Stimulated activated CD4-positive, alpha-beta T cell treated with anti-CD3 and anti-CD28 coated beads, Interleukin-2, amount 100 ng/mL, for 48 hours (primary cell): ENCODE measurements around the gene SIGLEC6.
"Not testable (repeated sequence)": the region's sequence is repeated elsewhere in the genome, so short reads cannot be mapped to it uniquely, and the experiment has no call there.

Source experiments
- DNase-seq, 2 donors: peaks; one replicate each; pipeline ENCODE4 v3.0.0-alpha.2; 2020

SIGLEC6 gene

DNA sequence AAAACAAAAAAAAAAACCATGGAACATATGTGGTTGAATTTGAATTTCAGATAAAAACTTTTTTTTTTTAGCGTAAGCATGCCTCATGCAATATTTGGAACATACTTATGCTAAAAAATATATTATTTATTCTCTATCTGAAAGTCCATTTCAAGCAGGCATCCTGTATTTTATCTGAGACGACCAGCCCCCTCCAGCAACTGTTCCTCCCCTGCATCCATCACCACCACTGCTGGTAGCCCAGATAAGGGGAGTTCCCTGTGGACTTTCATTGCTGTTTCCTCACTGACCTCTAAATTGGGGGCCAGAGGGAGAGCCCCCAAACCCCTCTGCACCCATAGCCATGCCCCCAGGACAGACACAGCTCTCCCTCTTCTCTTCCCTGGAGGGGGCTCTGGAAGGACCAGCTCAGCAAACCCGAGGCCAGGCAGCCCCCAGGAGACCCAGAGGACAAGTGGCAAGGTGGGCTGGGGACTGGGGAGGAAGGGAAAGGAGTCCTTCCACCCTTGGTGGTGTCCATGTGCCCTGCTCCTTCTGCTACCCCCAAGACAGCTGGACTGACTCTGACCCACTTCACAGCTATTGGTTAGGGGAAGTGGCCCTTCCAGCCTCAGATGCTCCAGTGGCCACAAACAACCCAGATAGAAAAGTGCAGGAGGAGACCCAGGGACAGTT is 23.3 kb downstream of the SIGLEC6 start:
- DNase-seq, result no peak

DNA sequence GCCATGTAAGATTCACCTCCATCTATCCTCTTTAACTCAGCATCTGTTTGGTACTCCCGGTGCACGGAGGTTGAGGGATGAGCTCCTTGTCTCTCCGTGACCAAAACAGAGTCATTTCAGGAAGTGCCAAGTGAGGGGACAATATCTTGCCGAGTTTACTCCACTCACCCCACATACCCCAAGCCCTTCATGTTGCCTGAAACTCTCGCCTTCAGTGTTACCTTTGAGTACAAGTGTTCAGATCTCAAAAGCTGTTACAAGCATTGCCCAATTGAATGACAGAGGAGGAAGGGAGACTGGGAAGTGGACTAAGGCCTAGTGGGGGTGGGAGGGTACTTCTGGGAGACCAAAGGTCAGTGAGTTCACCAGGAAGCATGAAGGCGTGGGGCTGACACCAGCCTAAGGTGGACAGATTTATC is 23.8 kb downstream of the SIGLEC6 start:
- DNase-seq, result no peak

DNA sequence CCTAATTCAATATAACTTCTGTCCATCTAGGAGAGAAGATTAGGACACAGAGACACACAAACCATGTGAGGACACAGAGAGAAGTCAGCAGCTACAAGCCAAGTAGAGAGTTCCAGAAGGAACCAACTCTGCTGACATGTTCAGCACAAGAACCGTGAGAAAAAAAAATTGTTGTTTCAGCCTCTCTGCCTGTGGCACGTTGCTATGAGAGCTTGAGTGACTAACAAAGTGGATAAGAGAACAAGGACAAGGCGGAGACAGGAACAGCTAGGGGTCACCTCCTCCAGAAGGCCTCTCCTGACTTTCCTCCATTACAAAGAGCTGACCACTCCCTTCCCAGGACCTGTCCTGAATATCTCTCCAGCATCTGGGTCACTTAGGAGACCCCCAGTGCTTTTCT is 24.3 kb downstream of the SIGLEC6 start:
- no peak for DNase-seq

DNA sequence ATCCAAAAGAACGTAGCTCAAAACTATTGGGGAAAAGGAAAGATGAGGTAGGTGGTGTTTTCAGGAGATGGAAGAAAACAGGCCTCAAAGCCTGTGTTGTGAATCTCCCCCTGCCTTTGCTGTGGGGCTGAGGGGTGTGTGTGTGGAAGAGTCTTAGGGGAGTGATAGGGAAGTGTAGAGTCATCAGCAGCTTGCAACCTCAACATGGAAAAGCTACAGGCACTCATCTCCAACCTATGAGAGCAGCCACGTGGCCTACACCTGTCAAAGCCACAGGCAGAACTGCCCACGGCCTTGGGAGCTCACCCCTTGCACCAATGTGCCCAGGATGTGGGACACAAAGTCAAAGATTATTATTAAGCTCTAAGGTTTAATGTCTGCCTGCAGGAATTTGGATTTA is 25.6 kb downstream of the SIGLEC6 start:
- no peak for DNase-seq

DNA sequence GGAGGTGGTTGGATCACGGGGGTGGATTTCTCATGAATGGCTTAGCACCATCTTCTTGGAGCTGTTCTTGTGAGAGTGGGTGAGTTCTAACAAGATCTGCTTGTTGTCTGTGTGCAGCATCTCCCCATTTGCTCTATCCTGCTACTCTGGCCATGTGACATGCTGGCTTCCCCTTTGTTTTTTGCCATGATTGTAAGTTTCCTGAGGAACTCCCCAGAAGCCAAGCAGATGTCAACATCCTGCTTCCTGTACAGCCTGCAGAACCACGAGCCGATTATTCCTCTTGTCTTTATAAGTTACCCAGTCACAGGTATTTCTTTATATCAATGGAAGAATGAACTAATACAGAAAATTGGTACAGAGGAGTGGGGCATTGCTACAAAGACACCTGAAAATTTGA is 27.6 kb downstream of the SIGLEC6 start:
- DNase-seq, result no peak

DNA sequence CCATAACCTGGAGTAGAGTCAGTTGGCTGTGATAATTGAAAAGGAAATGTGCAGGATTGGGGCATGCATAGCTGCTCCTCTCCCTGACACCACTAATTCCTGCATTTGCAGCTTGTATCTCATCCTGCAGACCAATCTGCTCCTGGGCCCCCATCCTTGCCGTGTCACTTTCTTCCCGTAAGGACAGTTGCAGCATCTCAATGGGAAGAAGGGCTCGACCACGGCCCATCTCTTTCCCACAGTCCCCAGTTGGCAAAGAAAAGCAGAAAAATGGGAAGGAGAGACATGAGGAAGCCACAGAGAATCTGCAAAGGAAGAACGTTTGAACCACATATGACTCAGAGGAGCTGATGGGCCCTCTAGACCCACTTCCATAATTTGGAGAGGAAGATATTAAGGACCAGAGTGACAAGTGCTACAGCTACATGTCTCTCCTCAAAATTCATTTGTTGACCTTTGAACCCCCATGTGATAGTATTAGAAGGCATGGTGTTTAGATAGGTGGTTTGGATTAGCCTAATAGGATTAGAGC is 28.1 kb downstream of the SIGLEC6 start:
- no peak for DNase-seq

DNA sequence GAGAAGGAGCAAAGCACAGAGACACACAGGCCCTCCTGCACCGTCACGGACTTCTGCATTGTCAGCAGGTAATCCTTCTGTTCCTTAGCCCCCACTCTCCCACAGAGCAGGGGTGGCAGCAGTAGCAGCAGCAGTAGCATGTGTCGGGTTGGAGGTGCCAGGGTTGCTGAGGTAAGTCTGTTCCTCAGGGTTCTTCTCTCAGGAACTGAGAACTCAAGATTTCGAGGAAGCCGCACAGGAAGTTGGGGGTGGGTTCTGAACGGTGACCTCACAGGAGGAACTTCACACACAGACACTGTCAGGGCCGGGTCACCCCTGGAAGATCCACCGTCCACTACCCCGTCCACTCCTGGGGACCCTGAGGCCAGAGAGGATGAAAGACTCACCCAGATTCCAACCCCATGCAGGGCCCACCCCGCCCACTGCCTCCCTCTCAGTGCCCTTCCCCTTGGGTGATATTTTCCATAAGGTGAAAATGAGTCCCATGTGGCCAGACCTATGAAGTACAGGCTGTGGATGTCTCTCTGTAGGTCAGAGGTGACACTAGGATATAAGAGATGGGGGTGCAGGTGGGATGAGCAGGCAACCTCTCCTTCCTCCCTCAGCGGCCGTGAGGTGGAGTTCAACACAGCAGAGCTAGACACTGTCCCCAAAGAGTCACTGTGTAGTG is 29.7 kb downstream of the SIGLEC6 start, which contains the start of gene SIGLEC12:
SIGLEC12 (minus strand) TSS at position 207 of the 670 bp plus-strand sequence; CDS start at position 140, 67 bp downstream.
- DNase-seq, result peak in 1 of 2 donors; percentile 10

DNA sequence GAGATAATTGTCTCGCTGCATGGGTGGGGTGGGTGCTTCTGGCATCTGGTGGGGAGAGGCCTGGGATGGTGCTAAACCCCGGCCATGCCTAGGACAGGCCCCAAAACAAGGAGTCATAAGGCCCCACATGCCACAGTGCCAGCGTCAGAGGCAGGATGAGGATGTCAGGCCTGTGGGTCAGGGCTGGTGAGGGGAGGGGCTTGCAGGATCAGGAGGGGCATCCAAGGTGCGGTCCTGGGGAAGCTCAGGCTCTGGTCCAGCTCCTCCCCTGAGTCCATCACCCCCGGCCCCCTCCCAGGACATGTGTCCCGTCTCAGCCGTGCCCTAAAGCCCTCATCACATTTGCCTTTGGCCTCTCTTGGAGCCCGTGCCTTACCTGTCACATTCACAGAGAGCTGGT is 30.5 kb downstream of the SIGLEC6 start:
- DNase-seq, result not testable (repeated sequence)

DNA sequence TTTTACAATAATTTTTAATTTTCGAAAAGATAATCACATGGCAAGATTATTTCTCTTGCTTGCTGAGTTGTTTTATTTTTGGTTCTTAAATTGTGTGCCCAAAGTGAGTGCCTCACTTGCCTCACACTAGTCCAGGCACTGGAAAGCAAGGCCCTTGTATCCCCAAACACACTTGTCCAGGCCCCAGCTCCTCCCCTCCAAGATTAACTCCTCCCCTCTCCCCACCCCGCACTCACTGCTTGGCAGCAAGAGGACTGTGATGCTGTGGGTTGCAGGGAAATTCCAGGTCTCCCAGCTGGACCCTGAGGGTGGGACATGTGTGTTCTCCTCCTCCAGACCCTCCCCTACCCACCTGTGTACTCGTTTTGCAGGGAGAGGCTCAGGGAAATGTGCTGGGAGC is 33.8 kb downstream of the SIGLEC6 start:
- no peak for DNase-seq

DNA sequence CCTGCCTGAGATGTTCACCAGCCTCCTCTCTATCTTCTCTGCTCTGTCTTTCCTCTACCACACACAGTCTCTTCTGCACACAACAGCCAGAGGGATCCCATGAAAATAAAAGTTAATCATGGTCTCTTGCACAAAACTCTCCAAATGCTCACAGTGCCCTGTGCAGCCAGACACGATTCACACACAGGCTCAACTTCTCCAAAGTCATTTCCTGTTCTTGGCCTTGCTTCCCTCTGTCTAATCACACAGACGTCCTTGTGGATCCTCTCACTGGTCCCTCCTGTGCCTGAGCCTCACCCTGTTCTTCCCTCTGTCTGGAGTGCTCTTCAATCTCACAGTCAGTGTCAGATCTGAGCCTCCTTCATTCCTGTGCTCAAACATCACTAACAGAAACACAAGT is 37.7 kb downstream of the SIGLEC6 start:
- no peak for DNase-seq

DNA sequence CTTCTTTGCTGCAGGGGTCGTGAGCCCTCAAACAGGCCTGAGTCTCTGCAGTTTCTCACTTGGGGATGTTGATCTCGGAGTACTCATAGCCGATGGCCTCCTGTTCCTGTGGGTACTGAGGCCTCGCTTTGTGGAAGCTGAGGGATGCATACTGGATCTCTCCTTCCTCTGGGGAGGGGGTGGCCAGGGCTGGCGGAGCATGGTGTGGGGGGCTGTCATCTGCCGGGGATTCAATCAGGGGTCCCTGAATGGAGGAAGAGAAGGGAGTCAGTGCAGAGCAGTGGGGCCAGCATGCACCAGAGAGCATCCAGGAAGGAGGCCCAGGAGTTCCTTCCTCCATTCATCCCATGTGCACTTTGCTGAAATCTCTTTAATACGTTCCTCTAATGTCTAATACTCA is 39.9 kb downstream of the SIGLEC6 start:
- no peak for DNase-seq

DNA sequence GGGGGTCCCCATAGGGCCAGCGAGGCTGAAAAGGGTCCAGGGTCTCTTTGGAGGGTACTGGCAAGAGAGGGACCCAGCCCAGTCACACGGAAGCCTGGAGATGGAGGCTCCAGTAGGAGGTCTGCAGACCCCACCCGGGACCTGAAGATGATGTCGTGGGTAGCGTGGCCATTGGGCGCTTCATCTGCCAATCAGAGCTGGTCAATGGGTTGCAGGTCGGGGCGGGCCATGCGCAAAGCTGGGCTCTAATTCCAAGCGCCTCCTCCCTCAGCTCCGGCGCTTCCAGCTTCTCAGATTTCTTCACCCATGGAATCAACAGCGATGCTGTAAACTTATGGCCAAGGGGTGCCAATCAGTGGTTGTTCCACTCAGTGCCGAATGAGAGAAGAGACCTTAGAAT is 40.8 kb downstream of the SIGLEC6 start:
- DNase-seq, result no peak

DNA sequence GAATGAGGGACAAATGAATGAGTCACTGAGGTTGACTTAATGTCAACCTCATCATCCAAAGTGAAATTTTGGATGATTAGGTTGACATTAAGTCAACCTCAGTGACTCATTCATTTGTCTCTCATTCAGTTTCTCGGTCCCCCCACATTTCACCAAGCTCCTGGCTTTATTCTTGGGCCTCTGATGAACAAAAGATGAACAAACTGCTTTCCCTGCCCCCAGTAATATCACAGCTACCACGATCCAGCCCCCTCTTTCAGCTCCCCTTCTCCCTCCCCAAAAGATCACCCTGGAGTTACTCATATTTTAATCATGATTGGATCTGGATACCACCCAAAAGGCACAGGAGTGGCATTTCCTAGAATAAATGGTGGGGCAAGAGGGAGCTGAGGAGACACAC is 42.4 kb downstream of the SIGLEC6 start:
- no peak for DNase-seq

DNA sequence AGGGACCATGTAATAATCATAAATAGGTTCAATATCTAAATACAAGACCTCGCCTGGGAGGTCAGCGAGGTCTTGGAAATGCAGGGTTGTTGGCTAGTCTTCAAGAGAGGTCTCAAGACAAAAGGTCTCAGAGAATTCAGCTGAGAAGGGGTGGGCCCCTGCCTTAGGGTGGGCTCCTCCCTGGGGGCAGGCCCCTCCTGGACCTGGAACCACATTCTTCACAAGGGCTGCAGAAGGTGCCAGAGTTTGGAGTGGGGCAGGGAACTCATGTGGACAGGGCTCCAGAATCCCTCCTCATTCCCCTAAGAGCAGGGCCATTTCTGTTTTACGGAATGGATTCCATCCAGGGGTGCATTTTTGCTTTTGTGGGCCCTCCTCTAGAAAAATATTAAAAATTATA is 43.0 kb downstream of the SIGLEC6 start:
- DNase-seq, result no peak

DNA sequence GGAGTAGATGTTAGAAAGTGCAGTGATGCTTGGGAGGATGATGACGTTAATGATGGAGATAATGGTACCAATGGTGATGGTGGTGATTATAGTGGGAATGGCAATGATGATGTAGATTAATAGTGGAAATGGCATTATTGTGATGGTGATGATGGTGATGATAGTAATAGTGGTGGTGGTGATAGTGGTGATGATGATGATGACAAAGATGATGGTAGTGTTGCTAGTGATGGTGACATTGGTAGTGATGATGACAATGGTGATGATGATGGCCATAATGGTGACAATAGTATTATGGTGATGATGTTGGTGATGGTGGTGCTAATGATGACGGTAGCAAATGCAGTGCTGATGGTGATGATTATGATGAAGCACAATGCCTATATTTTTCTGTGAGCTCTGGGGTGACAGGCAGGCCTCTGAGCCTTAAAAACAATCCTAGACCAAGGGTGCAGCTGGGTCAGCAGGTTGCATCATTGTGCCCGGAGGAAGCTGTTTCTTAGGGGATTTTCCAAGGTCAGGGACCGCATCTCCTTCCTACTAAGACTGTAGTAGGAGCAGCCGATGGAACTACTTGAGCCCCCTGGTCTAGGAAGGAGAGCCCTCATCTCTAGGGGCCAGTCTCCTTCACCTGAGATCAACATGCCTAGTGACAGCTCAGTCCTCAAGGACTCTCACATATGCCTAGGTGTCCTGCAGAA is 45.4 kb downstream of the SIGLEC6 start:
- no peak for DNase-seq

DNA sequence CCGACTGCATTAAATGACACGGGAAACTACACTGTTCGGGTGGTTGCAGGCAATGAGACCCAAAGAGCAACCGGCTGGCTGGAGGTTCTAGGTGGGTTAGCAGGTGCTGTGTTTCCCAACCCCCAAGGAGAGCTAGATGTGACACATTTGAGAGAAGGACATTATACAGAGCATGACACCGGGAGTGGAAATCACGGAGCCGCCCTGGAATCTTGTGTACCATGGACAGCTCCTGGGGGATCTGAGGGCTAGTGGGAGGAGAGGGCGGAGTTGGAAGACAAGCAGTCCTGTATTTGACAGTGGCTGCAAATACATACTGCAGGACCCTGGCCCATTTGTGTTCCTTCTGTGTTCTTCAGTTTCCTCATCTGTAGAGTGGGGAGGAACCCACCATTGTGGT is 50.9 kb downstream of the SIGLEC6 start:
- DNase-seq, result no peak

DNA sequence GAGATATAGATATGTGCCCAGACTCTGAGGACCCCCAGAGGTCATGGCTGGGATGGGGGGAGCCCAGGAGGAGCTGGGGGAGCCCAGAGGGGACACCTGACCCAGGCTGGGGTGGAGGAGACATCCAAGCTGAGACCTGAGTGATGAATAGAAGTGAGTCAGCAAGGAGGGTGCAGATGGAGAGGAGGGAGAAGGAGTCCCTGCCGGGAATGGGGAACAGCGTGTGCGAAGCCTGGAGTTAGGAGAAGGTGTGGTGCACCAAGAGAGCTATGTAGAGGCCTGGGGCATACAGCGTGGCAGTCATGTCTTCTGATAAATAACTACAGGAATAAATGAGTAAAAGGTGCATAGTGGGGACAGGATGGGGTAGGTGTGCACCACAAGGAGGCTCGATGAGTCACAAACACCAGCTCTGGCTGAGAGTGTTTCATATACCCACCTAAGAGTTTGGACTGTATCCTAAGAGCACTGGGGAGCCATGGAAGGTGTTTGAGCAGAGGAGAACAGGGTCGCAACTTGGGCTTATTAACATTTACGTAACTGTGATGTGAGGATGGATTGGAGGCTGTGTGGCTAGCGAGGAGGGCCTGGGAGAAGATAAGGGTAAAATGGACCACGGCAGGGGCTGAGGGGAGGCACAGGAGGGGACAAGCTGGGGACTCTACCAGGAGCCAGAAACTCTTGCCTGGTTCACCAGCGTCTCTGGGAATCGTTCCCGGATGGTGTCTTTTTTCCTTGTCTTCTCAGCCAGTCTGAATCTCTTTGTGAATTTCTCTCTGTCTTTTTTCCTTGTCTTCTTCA is 51.7 kb downstream of the SIGLEC6 start:
- DNase-seq, result no peak

DNA sequence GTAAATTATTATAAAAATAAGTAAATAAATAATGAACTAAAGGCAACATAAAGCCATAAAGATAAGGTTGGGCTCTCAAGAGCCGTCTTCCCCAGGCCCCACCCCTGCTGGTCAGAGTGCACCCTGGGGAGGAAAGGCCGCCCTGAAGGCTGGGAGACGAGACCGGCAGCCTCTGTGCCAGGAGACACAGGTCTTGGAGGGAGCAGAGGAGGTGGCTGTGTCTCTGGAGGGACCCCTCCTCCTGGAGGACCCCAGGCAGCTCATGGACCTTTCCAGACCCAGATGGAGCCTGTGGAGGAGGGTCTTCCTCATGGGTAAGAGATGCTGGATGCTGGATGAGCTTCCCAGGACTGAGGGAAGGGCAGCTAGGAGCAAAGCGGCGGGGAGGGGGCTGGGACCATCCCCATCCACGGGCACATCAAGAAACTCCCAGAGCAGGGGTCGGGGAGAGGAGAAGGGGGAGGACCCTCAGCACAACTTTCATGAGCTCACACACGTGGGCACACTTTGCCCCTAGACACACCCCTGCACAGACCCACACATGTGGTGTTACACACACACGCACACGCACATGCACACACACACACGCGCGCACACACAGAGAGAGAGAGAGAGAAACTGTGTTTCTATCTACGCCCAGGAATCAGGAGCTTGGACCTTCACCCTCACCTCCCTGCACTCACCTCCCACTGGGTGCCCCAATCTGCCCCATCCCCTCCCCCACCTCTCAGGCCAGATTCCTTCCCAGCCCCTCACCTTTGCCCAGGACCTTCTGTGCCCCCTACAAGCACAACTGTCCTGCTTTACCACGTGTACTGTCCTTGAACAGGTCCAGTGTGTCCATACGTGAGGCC is 52.9 kb downstream of the SIGLEC6 start, which contains the start of gene CEACAM18:
CEACAM18 (plus strand) TSS at position 159 of the 854 bp plus-strand sequence.
- no peak for DNase-seq

DNA sequence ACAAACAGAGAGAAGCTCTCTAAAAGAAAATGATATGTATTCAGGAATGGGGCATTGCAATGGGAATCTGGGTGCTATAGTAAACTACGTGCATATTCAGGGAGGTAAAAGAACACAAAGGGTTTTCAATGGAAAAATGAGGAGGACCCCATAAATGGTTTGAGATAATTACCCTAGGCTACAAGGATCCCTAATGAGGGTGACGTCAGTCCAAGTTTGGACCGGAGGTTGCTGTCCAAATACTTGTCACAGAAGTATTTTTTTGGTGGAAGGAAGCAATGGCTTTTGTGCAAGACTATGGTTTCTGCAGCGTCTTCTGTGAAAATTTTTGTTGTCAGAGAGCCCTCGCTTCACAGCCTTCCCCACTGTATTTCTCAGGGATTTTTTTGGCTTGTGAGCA is 54.1 kb downstream of the SIGLEC6 start:
- DNase-seq, result no peak

DNA sequence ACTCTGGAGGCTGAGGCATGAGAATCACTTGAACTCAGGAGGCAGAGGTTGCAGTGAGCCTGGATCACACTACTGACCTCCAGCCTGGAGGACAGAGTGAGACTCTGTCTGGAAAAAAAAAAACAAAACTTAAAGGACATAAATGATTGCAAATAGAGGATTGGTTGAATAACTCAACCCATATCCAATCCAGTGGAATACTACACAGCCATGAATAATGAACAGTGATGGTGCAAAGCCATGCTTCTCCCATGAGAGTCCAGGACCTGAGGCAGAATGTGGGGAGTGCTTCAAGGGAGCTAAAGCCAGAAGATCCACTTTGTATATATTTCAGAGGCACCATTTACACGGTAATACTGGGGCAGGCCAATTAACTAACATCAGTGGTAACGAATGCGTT is 55.3 kb downstream of the SIGLEC6 start:
- no peak for DNase-seq

DNA sequence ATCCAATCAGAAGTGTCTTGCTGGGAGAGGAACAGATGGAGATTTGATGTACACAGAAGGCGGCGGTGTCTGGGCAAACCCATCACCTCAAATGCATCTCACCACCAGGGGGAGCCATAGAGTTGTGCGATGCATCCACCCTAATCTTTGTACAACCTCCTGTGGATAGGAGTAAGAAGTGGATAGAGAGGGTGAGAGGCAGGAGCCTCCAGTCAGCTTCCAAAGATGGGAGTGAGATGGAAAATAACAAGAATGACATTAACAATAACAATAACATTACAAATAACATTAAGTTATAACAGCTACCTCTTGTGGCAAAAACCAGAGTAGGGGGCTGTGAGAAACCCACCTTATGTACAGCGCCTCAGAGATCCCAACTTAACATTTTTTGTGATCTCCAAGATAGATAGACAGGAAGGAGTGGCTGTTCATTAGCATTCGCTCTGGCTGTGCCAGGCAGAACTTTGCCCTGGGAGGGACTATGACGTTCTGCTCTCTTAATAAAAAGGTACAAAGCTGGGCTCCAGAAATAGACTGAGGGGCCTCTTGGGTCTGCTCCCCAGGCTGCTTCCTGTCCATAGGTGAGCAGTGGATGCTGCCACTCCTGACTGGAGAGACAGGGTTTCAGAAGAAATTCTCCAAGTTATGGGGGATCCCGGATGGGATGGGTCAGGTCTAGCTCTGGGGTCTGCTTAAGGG is 58.3 kb downstream of the SIGLEC6 start:
- peak; percentile 95 to 96 for DNase-seq
